ENCODE data around the gene ZNF780A. TPM values are rescaled to one million over a fixed set of nuclear protein-coding genes. Genes with fewer than 3 reads are reported as not detected.
"Not testable (repeated sequence)": the region's sequence is repeated elsewhere in the genome, so short reads cannot be mapped to it uniquely, and the experiment has no call there.

The ZNF780A gene
- total RNA-seq, 6 donors from 2014 or later: 7.4 to 17.1 (median 13.6) TPM

DNA sequence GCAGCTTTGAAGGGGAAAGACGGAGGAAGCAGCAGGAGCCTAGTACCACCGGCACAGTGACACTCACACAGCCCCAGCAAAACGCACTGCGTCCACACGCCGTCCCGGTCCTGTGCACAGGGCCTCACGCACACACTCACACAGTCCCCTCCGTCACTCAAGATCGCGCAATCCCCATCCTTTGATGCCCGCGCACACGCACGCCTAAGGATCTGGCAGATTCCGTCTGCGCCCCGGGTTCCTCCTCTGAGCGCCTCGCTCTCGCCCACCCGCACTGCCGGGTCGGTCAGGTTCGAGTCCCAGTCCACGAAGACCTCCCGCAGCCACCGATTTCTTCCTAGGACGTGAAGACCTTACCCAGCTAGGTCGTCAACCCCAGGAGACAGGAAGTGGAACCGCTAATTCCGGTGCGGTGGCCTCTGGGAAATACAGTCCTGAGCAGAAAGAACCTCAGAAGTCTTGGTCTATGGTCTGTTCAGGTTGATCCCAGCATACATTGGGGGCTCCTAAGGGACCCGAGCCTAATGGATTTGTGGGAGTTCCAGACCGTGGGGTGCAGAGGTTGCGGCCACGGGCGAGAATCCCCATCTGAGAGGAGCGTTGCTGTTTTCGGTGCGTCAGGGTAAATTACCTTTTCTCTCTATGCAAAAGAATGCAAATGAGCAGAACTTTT is 34.8 kb downstream of the ZNF780A start, which contains the start of gene ZNF780B:
ZNF780B (minus strand) TSS at position 400 of the 673 bp plus-strand sequence. CDS start 5,899 bp downstream, outside the sequence.
- 0 to 1% methylated on average over 14 to 41 of the region's 41 CpGs for WGBS, 2 donors
- ATAC-seq (ENCODE audit: low FRiP score in 2 of 2) (peak; percentile 91 to 95), DNase-seq (peak; percentile 78 to 85)
- Histone ChIP-seq H3K4me1 (peaks cover 15 to 20% (median 17%) of the 10 kb centered on the region in 4 donors), H3K4me3 (peak within 1 kb of the TSS; percentile 68 to 88 (median 82)), H3K36me3 (no peaks in the 10 kb centered on the region), H3K27me3 (no peaks in the 10 kb centered on the region), H3K9me3 (peaks cover 9 to 15% (median 11%) of the 10 kb centered on the region in 4 donors), H3K27ac (peak within 1 kb of the TSS; percentile 60 to 81 (median 74))
- no peak for TF ChIP-seq EP300 (IDR thresholded peaks at IDR 0.05)
- TF ChIP-seq POLR2AphosphoS5 (IDR thresholded peaks at IDR 0.05): peak; percentile 30 to 52
- TF ChIP-seq POLR2A (IDR thresholded peaks at IDR 0.05): peak in 2 of 4 donors; percentile 31 to 33
- TF ChIP-seq, protein P1, sequence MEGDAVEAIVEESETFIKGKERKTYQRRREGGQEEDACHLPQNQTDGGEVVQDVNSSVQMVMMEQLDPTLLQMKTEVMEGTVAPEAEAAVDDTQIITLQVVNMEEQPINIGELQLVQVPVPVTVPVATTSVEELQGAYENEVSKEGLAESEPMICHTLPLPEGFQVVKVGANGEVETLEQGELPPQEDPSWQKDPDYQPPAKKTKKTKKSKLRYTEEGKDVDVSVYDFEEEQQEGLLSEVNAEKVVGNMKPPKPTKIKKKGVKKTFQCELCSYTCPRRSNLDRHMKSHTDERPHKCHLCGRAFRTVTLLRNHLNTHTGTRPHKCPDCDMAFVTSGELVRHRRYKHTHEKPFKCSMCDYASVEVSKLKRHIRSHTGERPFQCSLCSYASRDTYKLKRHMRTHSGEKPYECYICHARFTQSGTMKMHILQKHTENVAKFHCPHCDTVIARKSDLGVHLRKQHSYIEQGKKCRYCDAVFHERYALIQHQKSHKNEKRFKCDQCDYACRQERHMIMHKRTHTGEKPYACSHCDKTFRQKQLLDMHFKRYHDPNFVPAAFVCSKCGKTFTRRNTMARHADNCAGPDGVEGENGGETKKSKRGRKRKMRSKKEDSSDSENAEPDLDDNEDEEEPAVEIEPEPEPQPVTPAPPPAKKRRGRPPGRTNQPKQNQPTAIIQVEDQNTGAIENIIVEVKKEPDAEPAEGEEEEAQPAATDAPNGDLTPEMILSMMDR (IDR thresholded peaks at IDR 0.05): no peak

DNA sequence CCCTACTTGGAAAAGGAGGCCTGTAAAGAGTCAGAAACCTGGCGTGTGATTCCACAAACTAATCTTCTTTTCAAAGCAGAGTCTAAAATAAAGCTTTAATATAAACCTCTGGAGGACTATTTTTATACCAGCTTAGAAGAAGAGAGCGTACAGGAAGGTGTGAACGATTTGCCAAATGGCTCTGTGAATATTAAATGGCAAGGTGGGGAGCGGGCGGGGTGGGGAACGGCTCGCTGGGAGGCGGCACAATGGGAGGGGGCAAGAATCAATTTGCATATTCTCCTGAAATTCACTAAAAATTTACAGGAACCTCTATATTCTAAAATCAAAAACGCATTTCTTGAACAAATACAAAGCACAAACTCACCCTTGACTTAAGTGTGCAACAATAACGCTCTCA is 35.7 kb downstream of the ZNF780A start:
- Histone ChIP-seq H3K27ac (peak overlapping the region in 1 of 4 donors; percentile 81), H3K4me3 (peak overlapping the region in 3 of 4 donors; percentile 82 to 88 (median 82)), H3K4me1 (peaks cover 15 to 20% (median 17%) of the 10 kb centered on the region in 4 donors), H3K27me3 (no peaks in the 10 kb centered on the region), H3K36me3 (no peaks in the 10 kb centered on the region), H3K9me3 (peaks cover 7 to 12% (median 9%) of the 10 kb centered on the region in 4 donors)
- ATAC-seq (ENCODE audit: low FRiP score in 2 of 2) (no peak), DNase-seq (peak in 1 of 2 donors; percentile 8)
- WGBS, 2 donors: 49 to 53% methylated on average over 10 of the region's 10 CpGs
- TF ChIP-seq, protein P1 (IDR thresholded peaks at IDR 0.05): no peak
- TF ChIP-seq POLR2AphosphoS5 (IDR thresholded peaks at IDR 0.05): no peak

DNA sequence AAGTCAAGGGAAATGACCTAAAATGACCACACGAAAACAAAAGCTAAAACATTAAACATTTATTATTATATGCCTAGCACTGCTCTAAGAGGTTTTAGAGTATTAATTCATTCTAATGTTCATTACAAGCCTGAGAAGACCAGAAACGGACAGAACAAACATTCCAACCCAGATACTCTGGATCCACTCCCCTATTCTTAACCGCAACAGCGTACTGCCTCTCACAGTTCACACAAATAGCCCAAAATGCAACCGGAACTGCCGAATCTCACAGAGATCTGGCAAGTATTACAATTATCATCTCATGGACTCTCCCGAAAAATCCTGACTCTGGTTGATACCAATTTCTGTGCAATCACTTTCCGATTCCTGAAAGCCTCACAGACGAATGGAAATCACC is 36.1 kb downstream of the ZNF780A start:
- TF ChIP-seq EP300 (IDR thresholded peaks at IDR 0.05): no peak
- no peak for TF ChIP-seq POLR2A (IDR thresholded peaks at IDR 0.05)
- TF ChIP-seq POLR2AphosphoS5 (IDR thresholded peaks at IDR 0.05): no peak
- TF ChIP-seq, protein P1 (IDR thresholded peaks at IDR 0.05): no peak
- no peak for ATAC-seq (ENCODE audit: low FRiP score in 2 of 2)
- peak overlapping the region in 2 of 4 donors; percentile 82 to 88 for H3K4me3 ChIP-seq
- 91 to 93% methylated on average over 9 of the region's 9 CpGs for WGBS, 2 donors
- no peak overlapping the region for H3K27ac ChIP-seq
- H3K27me3 ChIP-seq: no peaks in the 10 kb centered on the region
- H3K9me3 ChIP-seq: peaks cover 2 to 8% (median 7%) of the 10 kb centered on the region in 4 donors
- H3K4me1 ChIP-seq: peaks cover 15 to 20% (median 17%) of the 10 kb centered on the region in 4 donors
- H3K36me3 ChIP-seq: peaks cover 0 to 3% (median under 1%) of the 10 kb centered on the region in 4 donors
- DNase-seq: no peak

DNA sequence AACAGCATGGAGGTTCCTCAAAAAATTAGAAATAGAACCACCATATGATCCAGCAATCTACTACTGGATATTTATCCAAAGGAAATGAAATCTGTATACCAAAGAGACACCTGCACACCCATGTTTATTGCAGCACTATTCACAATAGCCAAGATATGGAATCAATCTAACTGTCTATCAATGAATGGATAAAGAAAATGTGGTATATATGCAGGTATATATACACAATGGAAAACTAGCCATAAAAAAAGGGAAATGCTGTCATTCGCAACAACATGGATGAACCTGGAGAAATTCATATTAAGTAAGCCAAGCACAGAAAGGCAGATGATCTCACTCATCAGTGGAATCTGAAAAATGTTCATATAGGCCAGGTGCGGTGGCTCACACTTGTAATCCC is 37.3 kb downstream of the ZNF780A start:
- no peaks in the 10 kb centered on the region for H3K27me3 ChIP-seq
- 98 to 99% methylated on average over 2 of the region's 2 CpGs for whole genome bisulfite sequencing, 2 donors

DNA sequence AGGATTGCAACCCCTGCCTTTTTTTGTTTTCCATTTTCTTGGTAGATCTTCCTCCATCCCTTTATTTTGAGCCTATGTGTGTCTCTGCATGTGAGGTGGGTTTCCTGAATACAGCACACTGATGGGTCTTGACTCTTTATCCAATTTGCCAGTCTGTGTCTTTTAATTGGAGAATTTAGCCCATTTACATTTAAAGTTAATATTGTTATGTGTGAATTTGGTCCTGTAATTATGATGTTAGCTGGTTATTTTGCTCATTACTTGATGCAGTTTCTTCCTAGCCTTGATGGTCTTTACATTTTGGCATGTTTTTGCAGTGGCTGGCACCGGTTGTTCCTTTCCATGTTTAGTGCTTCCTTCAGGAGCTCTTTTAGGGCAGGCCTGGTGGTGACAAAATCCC is 49.0 kb downstream of the ZNF780A start:
- not testable (repeated sequence) for H3K4me1 ChIP-seq; ATAC-seq (ENCODE audit: low FRiP score in 2 of 2); H3K27ac ChIP-seq; DNase-seq; H3K27me3 ChIP-seq; H3K4me3 ChIP-seq
- H3K9me3 ChIP-seq: peaks cover 16 to 54% (median 38%) of the 10 kb centered on the region in 4 donors
- WGBS, 2 donors: 95 to 100% methylated on average over 1 of the region's 1 CpG
- peaks cover 22 to 37% (median 32%) of the 10 kb centered on the region in 4 donors for H3K36me3 ChIP-seq

More for the DNA sequence above, 37.3 kb downstream of the ZNF780A start:
- Histone ChIP-seq H3K4me1 (peaks cover 15 to 20% (median 17%) of the 10 kb centered on the region in 4 donors), H3K27ac (no peak overlapping the region), H3K4me3 (no peak overlapping the region), H3K36me3 (peaks cover 0 to 13% (median 3%) of the 10 kb centered on the region in 4 donors), H3K9me3 (peaks cover 0 to 8% (median 0%) of the 10 kb centered on the region in 4 donors)
- DNase-seq: no peak
- ATAC-seq (ENCODE audit: low FRiP score in 2 of 2): no peak
- TF ChIP-seq EP300 (IDR thresholded peaks at IDR 0.05) (no peak), POLR2A (IDR thresholded peaks at IDR 0.05) (no peak), POLR2AphosphoS5 (IDR thresholded peaks at IDR 0.05) (no peak)
- TF ChIP-seq, protein P1 (IDR thresholded peaks at IDR 0.05): no peak

DNA sequence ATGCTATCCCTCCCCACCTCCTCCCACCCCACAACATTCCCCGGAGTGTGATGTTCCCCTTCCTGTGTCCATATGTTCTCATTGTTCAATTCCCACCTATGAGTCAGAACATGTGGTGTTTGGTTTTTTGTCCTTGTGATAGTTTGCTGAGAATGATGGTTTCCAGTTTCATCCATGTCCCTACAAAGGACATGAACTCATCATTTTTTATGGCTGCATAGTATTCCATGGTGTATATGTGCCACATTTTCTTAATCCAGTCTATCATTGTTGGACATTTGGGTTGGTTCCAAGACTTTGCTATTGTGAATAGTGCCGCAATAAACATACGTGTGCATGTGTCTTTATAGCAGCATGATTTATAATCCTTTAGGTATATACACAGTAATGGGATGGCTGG is 52.7 kb downstream of the ZNF780A start:
- not testable (repeated sequence) for ATAC-seq (ENCODE audit: low FRiP score in 2 of 2); H3K27me3 ChIP-seq; H3K36me3 ChIP-seq; H3K4me3 ChIP-seq; DNase-seq; H3K4me1 ChIP-seq; H3K27ac ChIP-seq
- WGBS, 2 donors: 93 to 100% methylated on average over 1 to 3 of the region's 3 CpGs
- peaks cover 40 to 59% (median 52%) of the 10 kb centered on the region in 4 donors for H3K9me3 ChIP-seq

Measured in upper lobe of left lung (tissue), 6 donors.